Measurements from ENCODE around the gene TMEM8B. TPM values are rescaled to one million over a fixed set of nuclear protein-coding genes. Genes with fewer than 3 reads are reported as not detected.

Gene TMEM8B
- total RNA-seq, 1 donor from 2014 or later = 4.8 TPM

DNA sequence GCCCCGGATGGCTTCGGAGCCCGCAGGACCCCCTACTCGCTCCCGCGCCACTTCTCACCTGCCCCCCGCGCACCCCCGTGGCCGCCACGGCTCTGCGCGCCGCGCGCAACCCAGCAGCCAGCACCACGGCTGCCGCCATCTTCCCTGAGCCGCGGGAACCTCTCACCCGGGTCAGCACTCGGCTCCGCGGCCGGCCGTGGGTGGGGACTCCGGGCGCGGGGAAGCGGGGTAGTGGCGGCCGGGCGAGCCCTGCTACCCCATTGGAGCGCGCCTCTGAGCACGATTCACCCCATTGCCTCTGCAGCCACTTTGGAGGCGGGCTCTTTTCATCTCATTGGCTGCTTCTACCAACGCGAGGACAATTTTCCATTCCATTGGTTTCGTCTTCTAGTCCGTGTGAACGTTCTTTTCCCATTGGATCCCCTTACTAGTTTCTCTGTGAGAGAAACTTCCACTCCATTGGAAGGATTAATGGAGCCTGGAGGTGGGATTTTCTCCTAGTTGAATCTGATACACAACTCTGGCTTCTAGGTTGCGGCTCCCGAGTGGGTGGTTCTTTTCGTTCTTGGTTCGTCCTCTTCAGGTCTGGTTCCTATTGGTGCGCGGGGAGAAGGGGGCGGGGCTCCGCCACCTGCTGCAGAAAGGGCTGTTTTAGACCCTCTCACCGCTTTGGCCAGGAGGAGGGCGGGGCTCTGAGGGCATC, 14.0 kb upstream of the TMEM8B start, which contains the start of gene HINT2:
Gene HINT2, minus strand, starts transcription at position 202 of the 703 bp plus-strand sequence. Its CDS starts 63 bp downstream, at position 139.
- Histone ChIP-seq H3K27ac (peak within 1 kb of the TSS; percentile 80), H3K4me2 (peak within 1 kb of the TSS; percentile 76), H3K4me3 (peak within 1 kb of the TSS; percentile 69), H4K20me1 (ENCODE audit: low read depth) (no peaks in the 10 kb centered on the region), H3K9me3 (ENCODE audit: low read depth) (no peaks in the 10 kb centered on the region), H3K4me1 (peaks cover 16% of the 10 kb centered on the region), H3K36me3 (no peaks in the 10 kb centered on the region), H3K79me2 (ENCODE audit: low read depth) (peaks cover 3% of the 10 kb centered on the region), H2AFZ (replicated peaks) (peak within 1 kb of the TSS; percentile 82), H3K9ac (peak within 1 kb of the TSS; percentile 50), H3F3A (ENCODE audit: low read depth) (peaks cover 32% of the 10 kb centered on the region), H3K27me3 (no peaks in the 10 kb centered on the region)
- DNase-seq (ENCODE audit: low spot score) = peak; percentile 99
- no peak for TF ChIP-seq EZH2phosphoT487 (IDR thresholded peaks at IDR 0.05)
- TF ChIP-seq, protein P1, sequence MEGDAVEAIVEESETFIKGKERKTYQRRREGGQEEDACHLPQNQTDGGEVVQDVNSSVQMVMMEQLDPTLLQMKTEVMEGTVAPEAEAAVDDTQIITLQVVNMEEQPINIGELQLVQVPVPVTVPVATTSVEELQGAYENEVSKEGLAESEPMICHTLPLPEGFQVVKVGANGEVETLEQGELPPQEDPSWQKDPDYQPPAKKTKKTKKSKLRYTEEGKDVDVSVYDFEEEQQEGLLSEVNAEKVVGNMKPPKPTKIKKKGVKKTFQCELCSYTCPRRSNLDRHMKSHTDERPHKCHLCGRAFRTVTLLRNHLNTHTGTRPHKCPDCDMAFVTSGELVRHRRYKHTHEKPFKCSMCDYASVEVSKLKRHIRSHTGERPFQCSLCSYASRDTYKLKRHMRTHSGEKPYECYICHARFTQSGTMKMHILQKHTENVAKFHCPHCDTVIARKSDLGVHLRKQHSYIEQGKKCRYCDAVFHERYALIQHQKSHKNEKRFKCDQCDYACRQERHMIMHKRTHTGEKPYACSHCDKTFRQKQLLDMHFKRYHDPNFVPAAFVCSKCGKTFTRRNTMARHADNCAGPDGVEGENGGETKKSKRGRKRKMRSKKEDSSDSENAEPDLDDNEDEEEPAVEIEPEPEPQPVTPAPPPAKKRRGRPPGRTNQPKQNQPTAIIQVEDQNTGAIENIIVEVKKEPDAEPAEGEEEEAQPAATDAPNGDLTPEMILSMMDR (IDR thresholded peaks at IDR 0.05) = no peak
- TF ChIP-seq EZH2 (IDR thresholded peaks at IDR 0.05) = no peak
- Mint-ChIP-seq H3K4me3 (peak within 1 kb of the TSS; percentile 88), H3K27me3 (ENCODE audit: insufficient read depth, low read depth) (peaks cover 4% of the 10 kb centered on the region), H3K9me3 (no peaks in the 10 kb centered on the region), H3K27ac (peak within 1 kb of the TSS; percentile 86), H3K36me3 (no peaks in the 10 kb centered on the region), H3K4me1 (peaks cover 35% of the 10 kb centered on the region)

DNA sequence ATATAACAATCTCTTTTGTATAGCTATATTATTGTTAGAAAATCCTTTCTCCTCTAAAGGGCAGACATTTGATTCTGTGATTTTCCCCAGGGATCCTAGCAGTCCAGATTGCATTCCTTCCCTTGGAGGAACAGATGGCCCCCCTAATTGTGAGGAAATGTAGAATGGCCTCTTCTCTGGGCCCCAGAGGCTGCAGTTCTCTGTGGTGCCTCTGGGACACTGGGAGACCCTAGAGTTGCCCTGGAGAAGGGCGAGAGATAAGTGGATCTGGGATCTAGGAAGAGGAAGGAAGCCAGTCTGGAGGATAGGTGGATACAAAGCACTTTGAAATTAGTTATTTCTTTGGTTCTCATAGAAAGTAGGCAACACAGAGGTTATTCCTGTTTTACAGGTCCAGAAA, 12.3 kb upstream of the TMEM8B start:
- Histone ChIP-seq H3K36me3 (no peaks in the 10 kb centered on the region), H4K20me1 (ENCODE audit: low read depth) (no peaks in the 10 kb centered on the region), H3K4me2 (no peak overlapping the region), H2AFZ (replicated peaks) (no peak overlapping the region), H3K27ac (no peak overlapping the region), H3F3A (ENCODE audit: low read depth) (peaks cover 32% of the 10 kb centered on the region), H3K9ac (no peak overlapping the region), H3K4me1 (peaks cover 16% of the 10 kb centered on the region), H3K9me3 (ENCODE audit: low read depth) (no peaks in the 10 kb centered on the region), H3K27me3 (no peaks in the 10 kb centered on the region), H3K79me2 (ENCODE audit: low read depth) (peaks cover 3% of the 10 kb centered on the region), H3K4me3 (no peak overlapping the region)
- Mint-ChIP-seq H3K4me1 (peaks cover 33% of the 10 kb centered on the region), H3K27ac (no peak overlapping the region), H3K9me3 (no peaks in the 10 kb centered on the region), H3K36me3 (no peaks in the 10 kb centered on the region), H3K4me3 (no peak overlapping the region), H3K27me3 (ENCODE audit: insufficient read depth, low read depth) (peaks cover 8% of the 10 kb centered on the region)
- TF ChIP-seq EZH2phosphoT487 (IDR thresholded peaks at IDR 0.05) = no peak
- TF ChIP-seq, protein P1 (IDR thresholded peaks at IDR 0.05) = peak; percentile 28
- peak; percentile 52 for DNase-seq (ENCODE audit: low spot score)

GRCh38 chr9:35818341-35818740, 10.7 kb upstream of the TMEM8B start:
- Histone ChIP-seq H3F3A (ENCODE audit: low read depth) (peaks cover 29% of the 10 kb centered on the region), H2AFZ (replicated peaks) (no peak overlapping the region), H3K36me3 (no peaks in the 10 kb centered on the region), H3K27me3 (no peaks in the 10 kb centered on the region), H3K79me2 (ENCODE audit: low read depth) (peaks cover 3% of the 10 kb centered on the region), H3K9me3 (ENCODE audit: low read depth) (no peaks in the 10 kb centered on the region), H4K20me1 (ENCODE audit: low read depth) (no peaks in the 10 kb centered on the region), H3K4me1 (peaks cover 9% of the 10 kb centered on the region), H3K4me3 (no peak overlapping the region), H3K27ac (no peak overlapping the region), H3K4me2 (no peak overlapping the region), H3K9ac (no peak overlapping the region)
- Mint-ChIP-seq H3K27me3 (ENCODE audit: insufficient read depth, low read depth) (peaks cover 8% of the 10 kb centered on the region), H3K27ac (no peak overlapping the region), H3K9me3 (no peaks in the 10 kb centered on the region), H3K4me3 (no peak overlapping the region), H3K4me1 (peaks cover 18% of the 10 kb centered on the region), H3K36me3 (no peaks in the 10 kb centered on the region)
- no peak for DNase-seq (ENCODE audit: low spot score)
- TF ChIP-seq EZH2 (IDR thresholded peaks at IDR 0.05) = no peak
- TF ChIP-seq EZH2phosphoT487 (IDR thresholded peaks at IDR 0.05) = no peak
- TF ChIP-seq, protein P1 (IDR thresholded peaks at IDR 0.05) = no peak
